RWPE1 (cell line): ENCODE results near the gene SUDS3.

Experiments used
- CTCF ChIA-PET: fragments of 350-600 bp; sonication (Branson Sonifier 250); formaldehyde crosslinking; extraction: SDS; loops from one replicate; lab custom pipeline; 2021; lab: Yijun Ruan, JAX
- POLR2A ChIA-PET: fragments of 400-600 bp; formaldehyde crosslinking; extraction: SDS; loops from one replicate; lab custom pipeline; 2020; ENCODE audit warnings: antibody characterized with exemption; ENCODE audit not compliant: low non-redundant PET; lab: Yijun Ruan, JAX
- DNase-seq: peaks from one replicate; pipeline ENCODE4 v3.0.0; 2012; ENCODE audit warnings: low spot score
- H3K27ac ChIP-seq: fragments of 450-650 bp; 2 replicates; pipeline ENCODE4 v1.5.1; 2017
- TF ChIP-seq, protein P1 (sequence below): fragments of 450-650 bp; conservative IDR thresholded peaks from 2 replicates; pipeline ENCODE4 v1.5.1; 2017; ENCODE audit warnings: low read depth, mild to moderate bottlenecking

SUDS3 gene

DNA sequence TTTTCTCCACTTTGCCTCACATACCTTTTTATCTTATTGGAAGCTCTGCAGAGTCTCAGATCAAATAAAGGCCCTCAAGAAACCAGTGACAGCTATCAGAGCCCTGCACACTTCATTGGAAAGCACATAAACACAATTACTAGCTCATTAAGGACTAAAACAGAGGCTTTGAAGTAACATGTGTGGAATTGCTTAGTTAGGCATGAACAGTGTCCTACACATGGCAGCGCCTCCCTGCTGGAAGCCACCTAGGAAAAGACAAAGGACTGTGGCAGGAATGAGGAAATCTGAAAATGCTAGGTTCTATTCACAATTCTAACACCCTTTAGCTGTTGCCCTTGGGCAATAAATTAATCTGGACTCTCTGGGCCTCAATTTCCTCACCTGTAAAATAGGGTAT is 89.4 kb downstream of the SUDS3 start:
- TF ChIP-seq, protein P1, sequence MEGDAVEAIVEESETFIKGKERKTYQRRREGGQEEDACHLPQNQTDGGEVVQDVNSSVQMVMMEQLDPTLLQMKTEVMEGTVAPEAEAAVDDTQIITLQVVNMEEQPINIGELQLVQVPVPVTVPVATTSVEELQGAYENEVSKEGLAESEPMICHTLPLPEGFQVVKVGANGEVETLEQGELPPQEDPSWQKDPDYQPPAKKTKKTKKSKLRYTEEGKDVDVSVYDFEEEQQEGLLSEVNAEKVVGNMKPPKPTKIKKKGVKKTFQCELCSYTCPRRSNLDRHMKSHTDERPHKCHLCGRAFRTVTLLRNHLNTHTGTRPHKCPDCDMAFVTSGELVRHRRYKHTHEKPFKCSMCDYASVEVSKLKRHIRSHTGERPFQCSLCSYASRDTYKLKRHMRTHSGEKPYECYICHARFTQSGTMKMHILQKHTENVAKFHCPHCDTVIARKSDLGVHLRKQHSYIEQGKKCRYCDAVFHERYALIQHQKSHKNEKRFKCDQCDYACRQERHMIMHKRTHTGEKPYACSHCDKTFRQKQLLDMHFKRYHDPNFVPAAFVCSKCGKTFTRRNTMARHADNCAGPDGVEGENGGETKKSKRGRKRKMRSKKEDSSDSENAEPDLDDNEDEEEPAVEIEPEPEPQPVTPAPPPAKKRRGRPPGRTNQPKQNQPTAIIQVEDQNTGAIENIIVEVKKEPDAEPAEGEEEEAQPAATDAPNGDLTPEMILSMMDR: no peak
- no peak for DNase-seq
- CTCF ChIA-PET: no interaction called here
- POLR2A ChIA-PET: no interaction called here
- no peak overlapping the region for H3K27ac ChIP-seq
